HCT116 (cell line): ENCODE results near the gene CLDN20. TPM values are rescaled to one million over a fixed set of nuclear protein-coding genes. Genes with fewer than 3 reads are reported as not detected.

ENCODE experiments used
- ATAC-seq: fragments of 200-7000 bp; cut with Tn5 transposase; 2 replicates; pipeline ENCODE4 v1.9.1; 2020; ENCODE audit warnings: mild to moderate bottlenecking, moderate library complexity
- BruUV-seq: library from RNA; stranded (reverse); fragments of 400-500 nt; replicated peaks from 2 replicates; lab custom pipeline; 2021; lab: Mats Ljungman, UMichigan
- CTCF ChIA-PET: fragments of 300-600 bp; sonication (Branson Sonifier 250); formaldehyde crosslinking; loops from one replicate; lab custom pipeline; 2021; ENCODE audit warnings: antibody characterized with exemption; lab: Charles Lee
- POLR2A ChIA-PET: fragments of 300-600, 350-600 bp; sonication (Branson Sonifier 250); formaldehyde crosslinking; loops from one replicate; lab custom pipeline; 2021; ENCODE audit warnings: antibody characterized with exemption; lab: Charles Lee
- RAD21 ChIA-PET, 2 experiments: fragments of 300-600 bp; sonication (Branson Sonifier 250); formaldehyde crosslinking; loops; one replicate each; lab custom pipeline; 2023; ENCODE audit warnings: low total read pairs in 2 of 2; ENCODE audit not compliant: uncharacterized antibody in 2 of 2, unreplicated experiment in 2 of 2, low non-redundant PET in 1 of 2; lab: Charles Lee
- DNase-seq: peaks from one replicate; pipeline ENCODE4 v3.0.0-alpha.2; 2010; ENCODE audit warnings: low read depth, low spot score
- H2AFZ ChIP-seq: fragments of 200-600 bp; shearing (Covaris generic), sonication (generic); 2 replicates; pipeline ENCODE4 v1.6.1; 2017; ENCODE audit warnings: low read depth, mixed run types, mixed read lengths, antibody characterized with exemption, low read length; ENCODE audit not compliant: poor library complexity, severe bottlenecking
- H3K27ac ChIP-seq: 2 replicates; pipeline ENCODE4 v1.5.1; 2012; ENCODE audit warnings: low read depth, low read length
- H3K27me3 ChIP-seq: fragments of 200-600 bp; sonication (generic); 2 replicates; pipeline ENCODE4 v1.6.1; 2016; ENCODE audit warnings: mixed run types, low read length, mixed read lengths; ENCODE audit not compliant: insufficient read depth
- H3K36me3 ChIP-seq, 2 experiments: fragments of 200-500 bp in 1 of 2; fragments of 200-600 bp in 1 of 2; sonication (Bioruptor generic) in 1 of 2; sonication (generic) in 1 of 2; 2 replicates each; pipeline versions ENCODE4 v1.5.1 to v1.6.1; 2014 to 2016; ENCODE audit warnings: low read length in 2 of 2, inconsistent platforms in 1 of 2, mixed read lengths in 1 of 2, mixed run types in 1 of 2; ENCODE audit not compliant: insufficient read depth in 2 of 2, control insufficient read depth in 1 of 2
- H3K4me1 ChIP-seq, 2 experiments: fragments of 200-600 bp in 1 of 2; sonication (generic) in 1 of 2; 2 replicates each; pipeline versions ENCODE4 v1.5.1 to v1.6.1; 2012 to 2017; ENCODE audit warnings: low read length in 2 of 2, inconsistent platforms in 1 of 2, mild to moderate bottlenecking in 1 of 2, mixed read lengths in 1 of 2, mixed run types in 1 of 2, moderate library complexity in 1 of 2; ENCODE audit not compliant: insufficient read depth in 2 of 2, control insufficient read depth in 1 of 2
- H3K4me2 ChIP-seq: fragments of 200-600 bp; sonication (generic); 2 replicates; pipeline ENCODE4 v1.6.1; 2017; ENCODE audit warnings: mixed run types, low read length, mixed read lengths
- H3K4me3 ChIP-seq, 2 experiments: fragments of 200-600 bp in 1 of 2; sonication (generic) in 1 of 2; replicated peaks in 1 of 2; 2 replicates each; pipeline ENCODE4 v1.5.1; 2011 to 2016; ENCODE audit warnings: low read length in 2 of 2, control low read depth in 1 of 2, low read depth in 1 of 2, mild to moderate bottlenecking in 1 of 2, mixed read lengths in 1 of 2, mixed run types in 1 of 2
- H3K79me2 ChIP-seq: fragments of 200-600 bp; sonication (generic); 2 replicates; pipeline ENCODE4 v1.6.1; 2017; ENCODE audit warnings: mild to moderate bottlenecking, mixed run types, low read length, moderate library complexity, mixed read lengths; ENCODE audit not compliant: insufficient read depth
- H3K9ac ChIP-seq: fragments of 200-600 bp; sonication (generic); 2 replicates; pipeline ENCODE4 v1.6.1; 2016; ENCODE audit warnings: low read length, mixed read lengths
- H3K9me2 ChIP-seq: fragments of 200-600 bp; sonication (generic), shearing (Covaris generic); 2 replicates; pipeline ENCODE4 v1.6.1; 2017; ENCODE audit warnings: mixed run types, mild to moderate bottlenecking, moderate library complexity; ENCODE audit not compliant: insufficient read depth
- H3K9me3 ChIP-seq, 2 experiments: fragments of 200-500 bp in 1 of 2; fragments of 200-600 bp in 1 of 2; sonication (Bioruptor generic) in 1 of 2; sonication (generic) in 1 of 2; 2 replicates each; pipeline ENCODE4 v1.6.1; 2014 to 2017; ENCODE audit warnings: low read length in 2 of 2, mixed read lengths in 2 of 2, inconsistent platforms in 1 of 2, low read depth in 1 of 2, mild to moderate bottlenecking in 1 of 2, mixed run types in 1 of 2, moderate library complexity in 1 of 2; ENCODE audit not compliant: control insufficient read depth in 1 of 2, insufficient read depth in 1 of 2
- H4K20me1 ChIP-seq: fragments of 200-600 bp; sonication (generic), shearing (Covaris generic); 2 replicates; pipeline ENCODE4 v1.6.1; 2017; ENCODE audit warnings: mixed run types, mild to moderate bottlenecking, moderate library complexity; ENCODE audit not compliant: insufficient read depth
- ATF3 ChIP-seq: IDR thresholded peaks from 2 replicates; pipeline ENCODE4 v1.6.1; 2012
- EZH2phosphoT487 ChIP-seq: fragments of 200-600 bp; IDR thresholded peaks from 2 replicates; pipeline ENCODE4 v1.6.1; 2018; ENCODE audit warnings: antibody characterized with exemption, borderline replicate concordance
- FOSL1 ChIP-seq: IDR thresholded peaks from 2 replicates; pipeline ENCODE4 v1.6.1; 2012; ENCODE audit warnings: low read depth
- MAX ChIP-seq: IDR thresholded peaks from 2 replicates; pipeline ENCODE4 v1.6.1; 2012
- POLR2A ChIP-seq: IDR thresholded peaks from 2 replicates; pipeline ENCODE4 v1.7.0; 2011; ENCODE audit warnings: borderline replicate concordance; ENCODE audit not compliant: insufficient read depth, insufficient read length; ENCODE audit errors: extremely low read depth
- RAD21 ChIP-seq: IDR thresholded peaks from 2 replicates; pipeline ENCODE4 v1.6.1; 2012; ENCODE audit warnings: low read depth, mild to moderate bottlenecking
- YY1 ChIP-seq: IDR thresholded peaks from 2 replicates; pipeline ENCODE4 v1.6.1; 2011; ENCODE audit warnings: low read length, low read depth, moderate library complexity, mild to moderate bottlenecking; ENCODE audit not compliant: insufficient replicate concordance; ENCODE audit errors: extremely low read depth
- ZBTB33 ChIP-seq: IDR thresholded peaks from 2 replicates; pipeline ENCODE4 v1.6.1; 2011; ENCODE audit warnings: mild to moderate bottlenecking, low read length, moderate library complexity; ENCODE audit not compliant: insufficient replicate concordance; ENCODE audit errors: extremely low read depth
- ZFX ChIP-seq: fragments of 450-650 bp; IDR thresholded peaks from 2 replicates; pipeline ENCODE4 v1.6.1; 2017
- intact Hi-C: fragments of 100-400 bp; cut with micrococcal nuclease; formaldehyde crosslinking; loops from 2 replicates; pipeline ENCODE4 v1.10.0; 2022
- total RNA-seq: library from RNA; stranded (reverse); gene quantifications from one replicate; pipeline ENCODE4 v1.2.1, GENCODE V29; 2021; ENCODE audit not compliant: unreplicated experiment

The CLDN20 gene
- total RNA-seq, 1 experiment from 2014 or later = not detected

- no TSS peak for BruUV-seq
- Histone ChIP-seq H3K9me3 (no peaks in the 10 kb centered on the region), H3K27ac (no peak overlapping the region), H3K9me2 (no peaks in the 10 kb centered on the region), H2AFZ (no peak overlapping the region), H3K4me2 (no peak overlapping the region), H3K4me3 (no peak overlapping the region), H3K9ac (no peak overlapping the region), H3K27me3 (no peaks in the 10 kb centered on the region), H4K20me1 (no peaks in the 10 kb centered on the region), H3K79me2 (no peaks in the 10 kb centered on the region), H3K36me3 (no peaks in the 10 kb centered on the region), H3K4me1 (peaks cover 0 to 11% of the 10 kb centered on the region in 2 experiments; a peak in 1 of 4 replicates)
- ChIA-PET POLR2A (no interaction called here), RAD21 (no interaction called here), CTCF (no interaction called here)
- TF ChIP-seq ATF3 = no peak
- TF ChIP-seq YY1 = no peak
- TF ChIP-seq ZFX = no peak
- TF ChIP-seq MAX = no peak
- TF ChIP-seq FOSL1 = no peak
- no peak for TF ChIP-seq ZBTB33
- ATAC-seq (no peak), DNase-seq (no peak)
- intact Hi-C loops = loop anchor here (10.0 kb wide), 1 partner anchor 380 kb away; no protein-coding TSS in a partner anchor
These were observed 19.4 kb upstream of the CLDN20 start for GRCh38 chr6:155244434-155244833.

- ChIA-PET POLR2A (no interaction called here), RAD21 (no interaction called here), CTCF (no interaction called here)
- Histone ChIP-seq H3K4me1 (peaks cover 0 to 11% of the 10 kb centered on the region in 2 experiments; a peak in 1 of 4 replicates), H3K9ac (no peak overlapping the region), H4K20me1 (no peaks in the 10 kb centered on the region), H3K36me3 (no peaks in the 10 kb centered on the region), H2AFZ (no peak overlapping the region), H3K4me3 (no peak overlapping the region), H3K9me3 (no peaks in the 10 kb centered on the region), H3K27me3 (no peaks in the 10 kb centered on the region), H3K9me2 (no peaks in the 10 kb centered on the region), H3K4me2 (no peak overlapping the region), H3K27ac (no peak overlapping the region), H3K79me2 (no peaks in the 10 kb centered on the region)
- ATAC-seq (no peak), DNase-seq (no peak)
- no TSS peak for BruUV-seq
- TF ChIP-seq POLR2A (no peak), EZH2phosphoT487 (no peak), RAD21 (no peak)
- intact Hi-C loops = loop anchor here (5.0 to 10.0 kb wide), 2 partner anchors 380 to 568 kb away; no protein-coding TSS in a partner anchor
These were observed 18.6 kb upstream of the CLDN20 start for GRCh38 chr6:155245193-155245592.
